T-helper 22 cell (primary cell): ENCODE results near the gene LST1.

Source experiments
- DNase-seq: peaks from one replicate; pipeline ENCODE4 v3.0.0-alpha.2; 2020; ENCODE audit warnings: low read depth

The LST1 gene

DNA sequence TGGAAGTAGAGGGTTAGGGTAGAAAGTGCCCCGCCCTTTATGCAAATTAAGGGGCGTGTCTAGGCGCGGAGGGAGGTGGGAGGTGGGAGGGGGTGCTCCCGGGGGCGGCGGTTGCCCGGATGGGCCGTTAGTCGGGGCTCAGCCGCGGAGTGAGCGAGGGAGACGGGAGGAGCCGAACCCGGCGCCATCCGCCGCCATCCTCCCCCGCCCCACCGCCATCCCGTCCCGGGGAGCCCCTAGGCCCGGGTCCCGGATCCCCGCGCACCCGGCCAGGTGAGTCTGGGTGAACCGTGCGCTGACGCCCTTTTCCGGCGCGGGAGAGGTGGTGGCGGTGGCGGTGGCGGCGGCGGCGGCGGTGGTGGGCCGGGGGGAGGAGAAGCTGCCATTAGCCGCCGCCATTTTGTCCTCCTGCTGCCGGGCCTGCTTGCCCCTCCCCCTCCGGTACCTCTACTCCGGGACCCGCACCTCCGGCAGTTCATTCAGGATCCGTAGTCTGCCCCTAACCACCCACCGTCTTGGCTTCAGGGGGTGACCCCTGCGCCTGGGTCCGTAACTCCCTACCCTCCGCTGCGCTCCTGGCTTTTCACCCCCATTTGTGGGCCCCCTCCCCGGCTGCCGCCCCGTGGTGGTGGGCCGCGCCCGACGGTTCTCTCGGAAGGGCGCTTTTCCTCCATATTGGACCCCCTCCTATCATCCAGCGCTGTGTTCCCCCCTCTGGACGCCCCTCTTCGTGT is 34.7 kb downstream of the LST1 start, which contains the start of gene PRRC2A:
PRRC2A (plus strand) TSS at position 130 of the 734 bp plus-strand sequence. CDS start 2,075 bp downstream, outside the sequence.
- DNase-seq, result no peak

DNA sequence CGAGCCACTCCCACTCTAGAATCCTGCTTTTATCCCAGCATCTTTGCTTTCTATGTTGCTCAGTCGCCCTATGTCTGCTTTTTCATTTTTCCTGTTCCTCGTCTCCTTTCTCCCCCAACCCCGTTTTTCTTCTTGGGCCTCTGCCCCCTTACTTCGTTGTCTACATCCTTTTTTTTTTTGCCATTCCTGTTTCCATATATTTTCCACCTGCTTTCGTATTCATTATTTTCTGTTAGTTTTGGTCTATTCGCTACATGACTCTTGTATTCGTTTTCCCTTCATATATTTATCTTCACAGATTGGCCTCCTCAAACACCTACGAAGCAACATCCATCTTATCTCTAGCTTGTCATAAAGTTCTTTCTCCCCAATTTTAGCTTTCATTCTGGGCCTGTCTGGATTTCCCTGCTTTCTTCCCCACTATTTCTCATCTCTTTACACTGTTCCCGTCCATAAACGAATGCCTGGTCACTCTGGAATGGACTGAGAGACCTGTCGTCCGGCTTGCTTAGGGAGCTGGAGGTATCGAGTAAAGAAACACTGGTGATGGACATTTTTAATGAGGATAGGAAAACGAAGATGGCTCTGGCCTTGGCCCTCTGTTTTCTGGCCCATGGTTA is 35.4 kb downstream of the LST1 start:
- DNase-seq, result no peak

DNA sequence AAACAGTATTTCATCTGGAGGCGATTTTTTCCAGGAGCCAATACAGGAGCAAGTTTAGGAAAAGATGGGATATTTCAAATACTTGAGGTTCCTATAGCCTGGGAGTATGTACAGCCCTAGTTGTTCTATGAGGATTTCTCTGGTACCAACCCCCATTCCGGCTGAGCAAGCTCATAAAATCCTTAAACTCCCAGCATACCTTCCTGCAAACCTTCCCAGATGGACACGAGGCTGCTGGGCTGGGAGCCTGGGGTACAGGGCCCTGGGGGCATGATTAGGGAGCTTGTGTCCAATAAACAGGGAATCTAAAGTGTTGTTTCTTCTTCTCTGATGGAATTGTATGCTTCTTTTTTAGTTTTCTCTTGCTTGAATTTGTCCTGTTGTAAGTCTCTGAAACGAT is 35.9 kb downstream of the LST1 start:
- DNase-seq, result no peak

DNA sequence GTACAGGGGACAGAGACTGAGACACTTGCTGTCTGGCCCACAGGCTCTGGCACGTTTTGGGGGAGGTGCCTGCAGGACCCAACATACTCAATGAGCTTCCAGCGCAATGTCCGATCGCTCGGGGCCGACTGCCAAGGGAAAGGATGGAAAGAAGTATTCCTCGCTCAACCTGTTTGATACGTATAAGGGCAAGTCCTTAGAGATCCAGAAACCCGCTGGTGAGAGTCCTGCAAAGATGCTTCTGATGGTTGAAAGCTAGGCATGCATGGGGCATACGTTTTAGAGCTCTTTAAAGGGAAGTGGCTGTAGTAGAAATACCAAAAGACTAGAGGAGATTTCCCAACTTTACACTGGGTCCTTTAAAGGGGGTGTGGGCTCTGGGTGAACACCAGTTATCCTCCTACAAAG is 36.6 kb downstream of the LST1 start:
- no peak for DNase-seq

DNA sequence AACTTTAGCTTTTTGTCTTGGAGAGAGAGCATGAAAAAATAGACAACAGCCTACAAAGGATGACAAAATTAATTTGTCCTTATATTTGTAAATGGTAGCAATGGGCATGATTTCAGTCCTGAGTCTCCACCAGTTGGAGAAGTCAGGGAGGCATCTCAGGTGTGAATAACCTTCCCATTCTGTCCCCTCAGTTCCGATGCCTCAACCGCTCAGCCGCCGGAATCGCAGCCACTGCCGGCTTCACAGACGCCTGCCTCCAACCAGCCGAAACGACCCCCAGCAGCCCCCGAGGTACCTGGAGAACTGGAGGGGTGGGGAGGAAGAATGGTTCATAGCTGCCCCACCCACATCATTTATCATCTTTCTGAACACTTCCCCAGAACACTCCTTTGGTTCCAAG is 38.0 kb downstream of the LST1 start:
- no peak for DNase-seq

DNA sequence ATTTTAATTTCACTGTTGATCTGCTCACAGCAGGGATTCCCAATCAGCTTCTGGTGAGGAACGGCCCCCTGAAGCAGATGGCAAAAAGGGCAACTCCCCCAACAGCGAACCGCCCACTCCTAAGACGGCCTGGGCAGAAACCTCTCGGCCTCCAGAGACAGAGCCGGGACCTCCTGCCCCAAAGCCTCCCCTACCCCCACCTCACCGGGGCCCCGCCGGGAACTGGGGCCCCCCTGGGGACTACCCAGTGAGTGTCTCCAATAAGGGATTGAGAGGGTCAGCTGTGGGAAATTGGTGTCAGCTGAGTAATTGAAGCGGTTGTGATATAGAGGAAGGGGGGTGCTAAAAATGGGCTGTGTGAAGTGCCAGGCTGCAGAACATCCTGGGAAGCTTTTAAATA is 40.9 kb downstream of the LST1 start:
- DNase-seq, result no peak

DNA sequence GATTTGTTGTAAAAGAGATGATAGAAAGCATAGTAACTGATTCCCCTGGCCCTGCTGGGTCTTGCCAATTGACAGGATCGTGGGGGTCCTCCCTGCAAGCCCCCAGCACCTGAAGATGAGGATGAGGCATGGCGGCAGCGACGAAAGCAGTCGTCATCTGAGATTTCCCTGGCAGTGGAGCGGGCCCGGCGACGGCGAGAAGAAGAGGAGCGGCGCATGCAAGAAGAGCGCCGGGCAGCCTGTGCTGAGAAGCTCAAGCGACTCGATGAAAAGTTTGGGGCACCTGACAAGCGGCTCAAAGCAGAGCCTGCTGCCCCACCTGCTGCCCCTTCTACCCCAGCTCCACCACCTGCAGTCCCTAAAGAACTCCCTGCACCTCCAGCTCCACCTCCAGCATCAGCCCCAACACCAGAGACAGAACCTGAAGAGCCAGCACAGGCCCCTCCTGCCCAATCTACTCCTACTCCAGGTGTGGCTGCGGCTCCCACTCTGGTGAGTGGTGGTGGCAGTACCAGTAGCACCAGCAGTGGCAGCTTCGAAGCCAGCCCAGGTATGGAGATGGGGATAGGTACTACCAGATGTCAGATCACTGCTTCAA is 41.7 kb downstream of the LST1 start:
- DNase-seq, result no peak

DNA sequence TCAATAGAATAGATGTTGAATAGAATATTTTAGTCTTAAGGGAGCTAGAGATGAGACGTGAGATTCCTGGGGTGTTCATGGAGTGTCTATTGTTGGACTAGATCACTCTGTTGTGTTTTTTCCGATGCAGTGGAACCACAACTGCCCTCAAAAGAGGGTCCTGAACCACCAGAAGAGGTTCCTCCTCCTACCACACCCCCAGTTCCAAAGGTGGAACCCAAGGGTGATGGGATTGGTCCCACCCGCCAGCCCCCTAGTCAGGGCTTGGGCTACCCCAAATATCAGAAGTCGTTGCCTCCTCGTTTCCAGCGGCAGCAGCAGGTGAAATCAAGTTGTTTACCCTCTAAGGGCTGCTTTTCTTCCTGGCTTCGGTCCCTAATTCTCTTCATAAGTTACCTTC is 42.9 kb downstream of the LST1 start:
- DNase-seq, result no peak

DNA sequence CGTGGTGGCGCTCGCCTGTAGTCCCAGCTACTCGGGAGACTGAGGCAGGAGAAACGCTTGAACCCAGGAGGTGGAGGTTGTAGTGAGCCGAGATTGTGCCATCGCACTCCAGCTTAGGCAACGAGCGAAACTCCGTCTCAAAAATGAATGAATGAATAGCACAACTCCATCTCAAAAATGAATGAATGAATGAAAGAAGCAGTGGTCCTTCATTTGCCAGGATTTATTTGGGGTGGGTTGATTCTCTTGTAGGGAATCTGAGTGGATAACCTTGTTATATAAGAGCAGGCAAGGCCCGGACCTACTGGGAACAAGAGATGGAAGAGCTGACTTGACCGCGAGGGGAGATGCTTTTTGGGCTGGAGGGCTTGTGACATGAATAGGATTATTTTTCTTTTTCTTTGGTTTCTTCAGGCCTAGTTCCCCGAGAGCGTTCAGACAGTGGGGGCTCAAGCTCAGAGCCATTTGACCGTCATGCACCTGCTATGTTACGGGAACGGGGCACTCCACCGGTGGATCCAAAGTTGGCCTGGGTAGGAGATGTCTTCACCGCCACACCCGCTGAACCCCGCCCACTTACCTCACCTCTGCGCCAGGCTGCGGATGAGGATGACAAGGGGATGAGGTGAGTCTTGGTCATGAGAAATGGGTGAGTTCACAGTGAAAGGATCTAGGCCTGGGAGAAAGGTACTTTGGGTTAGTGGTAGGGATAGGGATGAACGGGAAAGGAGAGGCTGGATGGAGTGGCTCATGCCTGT is 44.3 kb downstream of the LST1 start:
- no peak for DNase-seq

DNA sequence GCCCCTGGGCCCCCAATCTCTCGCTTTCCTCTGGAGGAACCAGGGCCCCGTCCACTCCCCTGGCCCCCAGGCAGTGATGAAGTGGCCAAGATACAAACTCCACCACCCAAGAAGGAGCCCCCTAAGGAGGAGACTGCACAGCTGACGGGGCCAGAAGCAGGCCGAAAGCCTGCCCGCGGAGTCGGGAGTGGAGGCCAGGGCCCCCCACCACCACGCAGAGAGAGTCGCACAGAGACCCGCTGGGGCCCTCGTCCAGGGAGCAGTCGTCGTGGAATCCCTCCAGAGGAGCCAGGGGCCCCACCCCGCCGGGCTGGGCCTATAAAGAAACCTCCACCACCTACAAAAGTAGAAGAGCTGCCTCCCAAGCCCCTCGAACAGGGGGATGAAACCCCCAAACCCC is 45.1 kb downstream of the LST1 start:
- no peak for DNase-seq

DNA sequence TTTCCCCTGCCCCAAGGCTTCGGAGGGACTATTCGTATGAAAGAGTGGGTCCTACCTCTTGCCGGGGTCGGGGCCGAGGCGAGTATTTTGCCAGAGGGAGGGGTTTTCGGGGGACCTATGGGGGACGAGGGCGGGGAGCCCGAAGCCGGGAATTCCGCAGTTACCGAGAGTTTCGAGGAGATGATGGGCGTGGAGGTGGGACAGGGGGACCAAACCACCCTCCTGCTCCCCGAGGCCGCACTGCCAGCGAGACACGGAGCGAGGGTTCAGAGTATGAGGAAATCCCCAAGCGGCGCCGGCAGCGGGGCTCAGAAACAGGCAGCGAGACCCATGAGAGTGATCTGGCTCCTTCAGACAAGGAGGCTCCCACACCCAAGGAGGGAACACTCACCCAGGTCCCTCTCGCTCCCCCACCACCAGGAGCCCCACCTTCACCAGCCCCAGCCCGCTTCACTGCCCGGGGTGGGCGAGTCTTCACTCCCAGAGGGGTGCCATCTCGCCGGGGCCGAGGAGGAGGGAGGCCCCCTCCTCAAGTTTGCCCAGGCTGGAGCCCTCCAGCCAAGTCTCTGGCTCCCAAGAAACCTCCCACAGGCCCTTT is 45.7 kb downstream of the LST1 start:
- DNase-seq, result no peak

DNA sequence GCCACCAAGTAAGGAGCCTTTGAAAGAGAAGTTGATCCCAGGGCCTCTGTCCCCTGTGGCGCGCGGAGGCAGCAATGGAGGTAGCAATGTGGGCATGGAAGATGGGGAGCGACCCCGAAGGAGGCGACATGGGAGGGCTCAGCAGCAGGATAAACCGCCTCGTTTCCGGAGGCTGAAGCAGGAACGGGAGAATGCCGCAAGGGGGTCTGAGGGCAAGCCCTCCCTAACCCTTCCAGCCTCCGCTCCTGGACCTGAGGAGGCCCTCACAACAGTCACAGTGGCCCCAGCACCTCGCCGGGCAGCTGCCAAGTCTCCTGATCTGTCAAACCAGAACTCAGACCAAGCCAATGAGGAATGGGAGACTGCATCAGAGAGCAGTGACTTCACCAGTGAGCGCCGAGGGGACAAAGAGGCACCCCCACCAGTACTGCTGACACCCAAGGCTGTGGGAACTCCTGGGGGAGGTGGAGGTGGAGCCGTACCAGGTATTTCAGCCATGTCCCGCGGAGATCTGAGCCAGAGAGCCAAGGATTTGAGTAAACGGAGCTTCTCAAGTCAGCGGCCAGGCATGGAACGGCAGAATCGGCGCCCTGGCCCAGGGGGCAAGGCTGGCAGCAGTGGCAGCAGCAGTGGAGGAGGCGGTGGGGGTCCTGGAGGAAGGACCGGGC is 46.3 kb downstream of the LST1 start:
- no peak for DNase-seq

DNA sequence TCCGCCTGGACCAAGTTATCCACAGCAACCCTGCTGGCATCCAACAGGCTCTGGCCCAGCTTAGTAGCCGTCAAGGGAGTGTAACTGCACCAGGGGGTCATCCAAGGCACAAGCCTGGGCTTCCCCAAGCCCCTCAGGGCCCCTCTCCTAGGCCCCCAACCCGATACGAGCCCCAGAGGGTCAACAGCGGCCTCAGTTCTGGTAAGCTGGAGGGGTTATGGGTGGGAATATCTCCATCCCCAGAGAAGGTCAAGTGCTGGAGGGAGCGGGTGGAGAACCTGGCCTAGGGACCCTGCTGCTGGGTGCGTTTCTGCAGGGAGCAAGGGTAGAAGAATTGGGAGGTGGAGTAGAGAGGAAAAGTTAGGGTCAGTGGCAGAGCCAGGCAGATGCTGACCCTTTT is 47.4 kb downstream of the LST1 start:
- DNase-seq, result no peak

DNA sequence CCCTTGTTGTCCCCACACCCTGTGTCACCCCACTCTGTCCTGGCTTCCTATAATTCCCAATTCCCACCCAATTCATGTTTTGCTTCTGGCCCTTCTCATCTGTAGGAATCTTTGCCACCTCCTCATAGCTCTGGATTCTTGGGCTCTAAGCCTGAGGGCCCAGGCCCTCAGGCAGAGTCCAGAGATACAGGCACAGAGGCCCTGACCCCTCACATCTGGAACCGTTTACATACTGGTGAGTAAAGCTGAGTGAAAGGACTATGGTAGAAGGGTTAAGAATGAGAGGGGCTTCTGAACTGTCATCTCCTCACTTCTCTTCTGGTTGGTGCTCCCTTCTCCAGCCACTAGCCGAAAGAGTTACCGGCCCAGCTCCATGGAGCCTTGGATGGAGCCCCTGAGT is 48.1 kb downstream of the LST1 start:
- DNase-seq, result no peak

DNA sequence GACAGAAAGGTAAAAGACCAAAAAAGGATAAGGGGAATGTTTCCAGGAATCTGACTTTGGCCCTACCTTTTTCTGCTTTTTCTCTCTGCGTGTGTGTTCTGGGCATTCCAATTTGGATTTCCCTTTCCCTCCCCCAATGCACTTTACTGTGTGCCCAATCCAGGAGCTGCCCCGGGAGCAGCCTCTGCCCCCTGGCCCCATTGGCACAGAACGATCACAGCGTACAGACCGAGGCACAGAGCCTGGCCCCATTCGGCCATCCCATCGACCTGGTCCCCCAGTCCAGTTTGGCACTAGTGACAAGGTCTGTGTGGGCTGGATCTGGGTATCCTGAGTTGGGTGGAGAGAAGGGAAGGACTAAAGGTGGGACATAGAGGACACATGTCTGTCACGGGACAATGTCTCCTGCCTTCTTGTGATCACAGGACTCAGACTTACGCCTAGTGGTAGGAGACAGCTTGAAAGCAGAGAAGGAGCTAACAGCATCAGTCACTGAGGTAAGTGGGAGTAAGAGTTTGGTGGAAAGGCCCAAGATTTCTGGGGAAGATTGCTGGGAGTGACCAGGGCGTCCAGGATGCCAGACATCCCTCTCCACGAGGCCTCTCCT is 49.0 kb downstream of the LST1 start:
- DNase-seq, result no peak

DNA sequence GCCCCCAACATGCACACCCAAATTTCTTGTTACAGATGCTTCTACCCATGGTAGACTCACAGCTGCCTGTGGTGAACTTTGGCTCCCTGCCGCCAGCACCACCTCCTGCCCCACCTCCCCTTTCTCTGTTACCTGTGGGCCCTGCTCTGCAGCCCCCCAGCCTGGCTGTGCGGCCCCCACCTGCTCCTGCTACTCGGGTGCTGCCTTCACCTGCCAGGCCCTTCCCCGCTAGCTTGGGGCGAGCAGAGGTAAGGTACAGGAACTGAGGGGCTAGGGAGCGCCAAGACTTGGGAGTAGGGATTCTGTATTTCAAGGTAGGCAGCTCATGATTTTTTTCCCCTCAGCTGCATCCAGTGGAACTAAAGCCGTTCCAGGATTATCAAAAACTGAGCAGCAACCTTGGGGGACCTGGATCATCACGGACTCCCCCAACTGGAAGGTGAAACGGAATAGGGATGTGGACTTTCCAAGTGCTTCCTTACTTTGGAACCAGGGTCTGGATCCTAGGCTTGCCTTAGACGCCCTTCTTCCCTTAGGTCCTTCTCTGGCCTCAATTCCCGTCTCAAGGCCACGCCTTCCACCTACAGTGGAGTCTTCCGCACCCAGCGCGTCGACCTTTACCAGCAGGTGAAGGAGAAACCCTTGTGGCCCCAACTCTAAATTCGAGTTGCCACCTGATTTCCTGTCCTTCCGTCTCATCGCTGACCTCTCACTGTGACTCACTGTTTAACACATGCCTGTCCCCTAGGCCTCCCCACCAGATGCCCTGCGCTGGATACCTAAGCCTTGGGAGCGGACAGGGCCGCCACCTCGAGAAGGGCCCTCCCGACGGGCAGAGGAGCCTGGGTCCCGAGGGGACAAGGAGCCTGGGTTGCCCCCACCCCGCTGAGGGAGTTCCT is 50.9 kb downstream of the LST1 start:
- no peak for DNase-seq
